HK-2 (cell line): ENCODE data around the gene FAT1.
"Not testable (repeated sequence)": the region's sequence is repeated elsewhere in the genome, so short reads cannot be mapped to it uniquely, and the experiment has no call there.

Experiments used
- DNase-seq: peaks from one replicate; pipeline ENCODE4 v3.0.0-alpha.2; 2018; ENCODE audit not compliant: unreplicated experiment

The FAT1 gene

DNA sequence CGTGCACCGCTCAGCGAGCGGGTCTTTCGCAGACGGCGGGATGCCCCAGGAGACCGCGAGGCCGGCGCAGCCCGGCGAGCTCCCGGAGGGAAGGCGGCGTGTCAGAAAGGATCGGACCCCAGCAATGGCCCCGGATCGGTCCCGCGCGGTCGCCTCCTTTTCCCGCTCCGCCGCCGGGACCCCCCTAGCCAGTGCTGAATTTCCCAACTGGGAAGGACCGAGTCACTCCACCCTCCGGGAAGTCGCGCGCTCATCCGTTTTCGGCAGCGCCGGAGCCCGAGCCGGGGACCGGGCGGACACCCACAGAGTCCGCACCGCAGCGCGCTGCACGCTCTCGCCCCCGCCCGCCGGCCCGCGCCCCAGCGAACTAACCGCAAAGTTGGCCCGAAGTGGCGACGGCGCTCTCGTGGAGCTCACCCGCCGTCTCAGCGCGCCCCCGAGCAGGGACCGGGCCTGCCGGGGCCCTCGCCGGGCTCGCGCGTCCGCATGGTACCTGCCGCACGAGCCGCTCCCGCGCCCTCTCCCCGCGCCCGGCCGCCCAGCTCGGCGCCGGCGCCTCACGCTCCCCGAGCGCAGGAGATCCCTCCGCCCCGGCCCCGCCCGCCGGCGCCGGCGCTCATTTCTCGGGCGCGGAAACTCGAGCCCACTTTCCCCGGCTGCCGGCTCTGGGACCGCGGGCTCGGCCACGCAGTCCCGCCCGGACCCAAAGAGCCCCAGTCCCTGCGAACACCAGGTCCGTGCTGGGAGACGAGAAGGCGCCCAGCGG lies at the start of gene FAT1:
FAT1 (minus strand) TSS at position 565 of the 766 bp plus-strand sequence. CDS start 14,029 bp downstream, outside the sequence.
- DNase-seq = peak; percentile 63

- DNase-seq = no peak
Measured at GRCh38 chr4:186772936-186773487, 49.4 kb upstream of the FAT1 start.

DNA sequence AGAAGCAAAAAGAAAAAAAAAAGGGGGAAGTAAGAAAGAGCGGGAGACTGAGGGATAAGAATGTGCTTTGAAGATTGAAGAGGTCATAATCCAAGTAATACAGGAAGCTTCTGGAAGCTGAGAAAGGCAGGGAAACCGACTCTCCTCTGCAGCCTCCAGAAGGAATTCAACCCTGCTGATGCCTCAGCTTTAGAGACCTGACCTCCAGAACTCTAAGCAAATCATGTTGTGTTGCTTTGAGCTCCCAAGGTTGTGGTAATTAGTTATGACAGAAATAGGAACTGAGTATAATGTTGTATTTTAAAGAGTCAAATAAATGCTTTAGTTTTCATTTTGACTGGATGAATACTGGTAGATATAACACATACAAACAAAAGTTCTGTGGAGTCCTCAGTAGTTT lies 48.0 kb upstream of the FAT1 start:
- no peak for DNase-seq

- DNase-seq = no peak
Measured at GRCh38 chr4:186770481-186771175, 47.0 kb upstream of the FAT1 start.

DNA sequence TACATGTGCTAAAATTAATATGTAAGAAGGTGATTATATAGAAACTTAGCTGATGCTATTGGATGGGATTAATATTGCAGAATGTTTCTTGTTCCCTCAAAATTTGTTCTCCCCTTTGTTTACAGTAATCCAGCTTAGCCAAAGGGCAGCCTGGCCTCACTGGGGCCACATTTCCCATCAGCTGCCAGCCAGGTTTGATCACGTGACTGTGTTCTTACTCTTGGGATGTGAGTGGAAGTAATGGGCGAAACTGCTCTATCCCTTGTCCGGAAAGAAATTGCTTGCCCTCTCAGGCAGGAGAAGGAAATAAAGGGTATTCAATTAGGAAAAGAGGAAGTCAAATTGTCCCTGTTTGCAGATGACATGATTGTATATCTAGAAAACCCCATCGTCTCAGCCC lies 44.1 kb upstream of the FAT1 start:
- no peak for DNase-seq

GRCh38 chr4:186765673-186766546 lies 42.3 kb upstream of the FAT1 start:
- DNase-seq = peak; percentile 24

DNA sequence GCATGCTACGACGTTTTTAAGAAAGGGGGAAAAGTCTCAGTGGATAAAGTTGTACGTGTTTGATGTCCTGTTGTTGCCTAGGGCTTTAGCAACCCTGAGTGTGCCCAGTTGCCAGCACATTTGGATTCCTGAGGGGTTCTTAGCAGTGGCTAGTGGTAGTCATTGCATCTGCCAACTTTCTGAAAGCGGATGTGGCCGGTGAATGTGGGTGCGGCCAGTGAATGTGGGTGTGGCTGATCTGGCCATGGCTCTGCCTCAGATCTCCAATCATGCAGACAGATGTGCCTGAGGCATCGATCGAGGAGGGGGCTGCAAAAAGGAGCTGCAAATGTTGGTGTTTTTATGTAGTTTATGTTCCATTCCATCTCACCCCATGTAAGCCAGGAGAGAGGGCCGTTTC lies 41.5 kb upstream of the FAT1 start:
- DNase-seq = peak; percentile 47

- no peak for DNase-seq
Measured at GRCh38 chr4:186764457-186764856, 40.8 kb upstream of the FAT1 start.

- no peak for DNase-seq
Measured at GRCh38 chr4:186762865-186763264, 39.2 kb upstream of the FAT1 start.

DNA sequence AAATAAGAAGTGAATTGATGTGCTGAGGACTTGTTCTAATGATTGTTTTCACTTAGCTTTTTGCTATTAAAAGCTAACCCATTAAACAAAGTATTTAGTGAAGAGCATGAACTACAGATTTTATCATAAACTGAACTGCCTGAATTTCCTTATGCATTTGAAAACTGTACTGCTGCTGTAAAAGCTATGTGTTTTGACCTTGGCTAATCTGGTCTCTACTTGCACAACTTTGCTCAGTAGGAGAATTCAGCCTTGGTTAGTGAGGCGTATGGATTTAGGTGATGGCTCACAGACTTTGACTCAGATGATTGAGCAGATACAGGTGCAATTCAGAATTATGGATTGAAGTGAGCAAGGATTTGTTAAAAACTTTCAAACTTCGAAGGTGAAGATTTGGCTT lies 38.7 kb upstream of the FAT1 start:
- DNase-seq = no peak

DNA sequence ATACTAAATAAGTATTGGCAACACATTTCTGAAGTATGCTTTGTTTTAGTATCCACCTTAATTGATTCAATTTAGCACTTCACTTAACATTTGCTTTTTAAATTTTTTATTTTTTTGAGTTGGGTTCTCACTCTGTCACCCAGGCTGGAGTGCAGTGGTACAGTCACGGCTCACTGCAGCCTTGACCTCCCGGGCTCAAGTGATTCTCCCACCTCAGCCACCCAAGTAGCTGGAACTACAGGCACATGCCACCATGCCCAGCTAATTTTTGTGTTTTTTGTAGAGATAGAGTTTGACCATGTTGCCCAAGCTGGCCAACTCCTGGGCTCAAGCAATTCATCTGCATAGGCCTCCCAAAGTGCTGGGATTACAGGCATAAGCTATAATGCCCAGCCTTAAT lies 38.3 kb upstream of the FAT1 start:
- DNase-seq = not testable (repeated sequence)

- DNase-seq = no peak
Measured at GRCh38 chr4:186761393-186761792, 37.7 kb upstream of the FAT1 start.

DNA sequence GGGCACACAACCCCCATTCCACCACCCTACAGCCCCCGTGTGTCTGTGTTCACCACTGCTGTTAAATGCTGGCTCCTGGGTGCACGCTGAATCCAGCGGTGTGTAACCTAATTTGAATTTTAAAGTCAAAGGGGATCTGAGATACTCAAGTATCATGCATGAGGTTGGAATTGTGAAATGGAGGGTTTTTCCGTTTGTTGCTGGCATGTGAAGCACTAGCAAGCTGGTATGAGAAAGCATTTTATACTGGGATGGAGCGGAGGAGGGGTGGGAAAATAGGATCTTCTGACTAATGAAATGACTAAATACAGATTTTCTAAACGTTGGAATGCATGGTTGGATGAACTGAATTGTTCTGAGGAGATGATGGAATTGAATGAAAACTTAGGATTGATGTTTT lies 36.9 kb upstream of the FAT1 start:
- DNase-seq = peak; percentile 38

DNA sequence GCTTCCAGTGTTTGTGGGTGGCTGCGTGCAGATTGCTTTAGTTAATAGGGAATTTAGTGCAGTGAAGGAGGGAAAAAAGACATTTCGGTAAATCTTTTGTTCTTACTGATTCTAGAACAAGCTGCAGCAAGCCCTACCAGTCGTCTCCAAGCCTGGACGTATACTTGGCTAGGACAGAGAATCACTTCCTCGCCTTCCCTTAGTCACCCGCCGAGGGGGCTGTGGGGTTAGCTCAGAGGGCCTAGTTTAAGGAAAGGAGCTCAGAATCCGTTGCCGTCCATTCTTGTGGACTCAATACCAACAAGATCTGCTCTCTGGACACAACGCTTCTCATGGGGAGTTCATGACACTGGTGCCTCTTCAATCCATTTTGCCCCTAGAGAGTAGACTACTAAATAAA lies 36.3 kb upstream of the FAT1 start:
- DNase-seq = no peak

DNA sequence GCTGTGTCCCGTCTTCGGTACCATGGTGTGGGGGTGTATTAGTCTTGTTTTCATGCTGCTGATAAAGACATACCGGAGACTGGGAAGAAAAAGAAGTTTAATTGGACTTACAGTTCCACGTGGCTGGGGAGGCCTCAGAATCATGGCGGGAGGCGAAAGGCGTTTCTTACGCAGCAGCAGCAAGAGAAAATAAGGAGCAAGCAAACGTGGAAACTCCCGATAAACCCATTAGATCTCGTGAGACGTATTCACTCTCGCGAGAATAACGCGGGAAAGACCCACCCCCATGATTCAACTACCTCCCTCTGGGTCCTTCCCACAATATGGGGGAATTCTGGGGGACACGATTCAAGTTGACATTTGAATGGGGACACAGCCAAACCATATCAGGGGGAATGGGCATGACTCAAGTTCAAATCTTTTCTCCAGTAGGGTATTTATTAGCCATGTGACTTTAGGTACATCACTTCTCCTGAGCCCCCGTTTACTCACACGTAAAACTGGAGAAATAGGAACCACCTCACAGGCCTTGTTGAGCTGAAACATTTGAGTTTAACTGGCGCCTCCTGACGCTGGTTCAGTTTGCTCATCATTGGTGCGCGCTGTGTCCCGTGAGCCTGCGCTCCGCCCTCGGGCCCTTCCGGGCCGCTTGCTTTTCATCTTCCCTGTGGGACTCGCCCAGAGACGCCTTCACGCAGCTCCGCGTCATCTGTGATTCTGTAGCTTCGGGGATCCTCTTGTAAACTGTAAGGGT lies 35.5 kb upstream of the FAT1 start:
- DNase-seq = no peak

GRCh38 chr4:186757696-186758355 lies 34.2 kb upstream of the FAT1 start:
- no peak for DNase-seq

DNA sequence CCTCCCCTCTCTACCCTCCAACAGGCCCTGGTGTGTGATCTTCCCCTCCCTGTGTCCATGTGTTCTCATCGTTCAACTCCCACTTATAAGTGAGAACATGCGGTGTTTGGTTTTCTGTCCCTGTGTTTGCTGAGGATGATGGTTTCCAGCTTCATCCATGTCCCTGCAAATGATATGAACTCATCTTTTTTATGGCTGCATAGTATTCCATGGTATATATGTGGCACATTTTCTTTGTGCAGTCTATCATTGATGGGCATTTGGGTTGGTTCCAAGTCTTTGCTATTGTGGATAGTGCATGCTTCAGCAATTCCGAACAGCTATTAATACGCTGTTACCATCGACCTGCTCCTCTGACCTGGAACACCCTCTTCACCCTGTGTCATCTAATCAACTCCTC lies 32.9 kb upstream of the FAT1 start:
- not testable (repeated sequence) for DNase-seq

DNA sequence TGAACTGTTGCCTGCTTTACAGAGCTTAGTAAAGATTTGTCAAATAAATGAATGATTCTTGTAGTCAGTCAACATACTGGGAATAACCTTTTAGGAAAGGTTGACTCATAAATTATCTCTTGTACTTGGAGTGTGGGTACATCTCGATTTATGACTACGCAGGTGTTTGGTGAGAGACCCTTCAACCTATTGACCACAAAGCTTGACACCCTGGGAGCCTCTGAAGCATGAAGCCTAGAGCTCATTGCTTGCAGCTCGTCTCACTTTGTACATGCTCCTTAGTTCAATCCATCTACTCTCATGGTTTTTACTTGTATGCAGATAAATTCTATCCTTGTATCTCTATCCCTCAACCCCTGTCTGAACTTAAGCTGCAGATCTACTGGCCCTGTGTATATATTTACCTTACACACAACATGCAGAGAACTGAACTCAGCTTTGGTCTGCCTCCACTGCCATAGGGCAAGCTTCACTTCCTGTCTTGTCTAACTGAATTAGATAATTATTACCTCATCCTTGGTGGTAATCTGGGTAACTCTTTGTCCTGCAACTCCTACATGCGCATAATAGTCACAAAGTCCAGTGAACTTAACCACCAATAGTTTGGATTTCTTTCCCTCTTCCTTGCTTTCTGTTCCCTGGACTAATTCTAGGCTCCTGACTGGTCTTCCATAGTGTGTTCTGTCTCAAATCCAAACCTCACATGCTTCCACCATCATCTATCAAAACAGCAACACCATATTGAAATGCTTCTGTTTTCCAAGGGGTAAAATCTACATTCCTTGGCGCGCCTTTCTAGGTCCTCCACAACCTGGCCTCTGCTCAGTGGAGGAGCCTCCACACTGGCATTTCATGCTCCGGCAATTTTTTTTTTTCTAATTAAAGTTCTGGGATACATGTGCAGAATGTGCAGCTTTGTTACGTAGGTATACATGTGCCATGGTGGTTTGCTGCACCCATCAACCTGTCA lies 32.2 kb upstream of the FAT1 start:
- DNase-seq = peak; percentile 25

DNA sequence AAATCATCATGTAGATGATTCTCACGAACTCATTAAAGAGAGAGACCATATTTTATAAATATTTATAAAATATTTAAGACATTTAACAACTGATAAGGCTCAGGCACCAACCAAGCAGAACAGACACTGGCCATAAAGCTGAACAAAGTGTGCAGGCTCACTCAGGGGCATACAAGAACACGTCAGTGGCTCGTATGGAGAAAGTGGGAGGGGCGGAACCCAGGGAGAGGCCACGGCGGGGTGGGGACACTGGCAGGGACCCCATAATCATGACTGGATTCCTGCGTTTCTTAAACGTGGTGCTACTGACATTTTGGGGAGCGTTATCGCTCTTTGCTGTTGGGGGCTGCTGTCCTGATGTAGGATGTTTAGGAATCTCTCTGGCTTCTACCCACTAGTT lies 31.3 kb upstream of the FAT1 start:
- DNase-seq = no peak

DNA sequence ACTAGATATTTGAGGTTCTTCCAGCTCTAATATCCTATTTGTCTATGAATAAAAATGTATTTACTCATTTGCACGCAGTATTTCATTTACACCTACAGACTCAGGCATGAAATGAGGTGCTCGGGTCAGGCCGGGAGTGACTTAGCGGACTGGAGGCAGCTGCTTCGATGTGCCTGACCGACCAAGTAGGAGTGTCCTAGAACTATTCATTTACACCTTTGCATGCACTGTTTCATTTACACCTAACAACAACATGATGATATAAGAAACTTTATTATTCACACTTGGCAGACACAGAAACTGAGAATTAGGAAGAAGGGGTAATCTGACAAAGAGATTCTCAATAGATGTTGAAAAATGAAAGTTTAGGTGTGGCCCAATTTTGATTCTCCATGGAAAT lies 28.7 kb upstream of the FAT1 start:
- DNase-seq = no peak
